Vagina (tissue), 2 donors: ENCODE results near the gene C3orf85.

Source experiments
- POLR2AphosphoS5 ChIP-seq, 2 donors: sonication (generic); formaldehyde crosslinking; IDR thresholded peaks; one replicate each; pipeline ENCODE4 v1.9.0; 2017; ENCODE audit warnings: antibody characterized with exemption in 2 of 2, mild to moderate bottlenecking in 2 of 2, low read depth in 1 of 2; ENCODE audit not compliant: insufficient read depth in 1 of 2
- TF ChIP-seq, protein P1 (sequence below), 3 experiments: fragments of 450-650 bp in 2 of 3; fragments of 200-600 bp in 1 of 3; sonication (generic) in 1 of 3; IDR thresholded peaks; one replicate each; pipeline ENCODE4 v1.5.1; 2017 to 2019; ENCODE audit warnings: antibody characterized with exemption in 3 of 3, mild to moderate bottlenecking in 2 of 3, moderate library complexity in 2 of 3

DNA sequence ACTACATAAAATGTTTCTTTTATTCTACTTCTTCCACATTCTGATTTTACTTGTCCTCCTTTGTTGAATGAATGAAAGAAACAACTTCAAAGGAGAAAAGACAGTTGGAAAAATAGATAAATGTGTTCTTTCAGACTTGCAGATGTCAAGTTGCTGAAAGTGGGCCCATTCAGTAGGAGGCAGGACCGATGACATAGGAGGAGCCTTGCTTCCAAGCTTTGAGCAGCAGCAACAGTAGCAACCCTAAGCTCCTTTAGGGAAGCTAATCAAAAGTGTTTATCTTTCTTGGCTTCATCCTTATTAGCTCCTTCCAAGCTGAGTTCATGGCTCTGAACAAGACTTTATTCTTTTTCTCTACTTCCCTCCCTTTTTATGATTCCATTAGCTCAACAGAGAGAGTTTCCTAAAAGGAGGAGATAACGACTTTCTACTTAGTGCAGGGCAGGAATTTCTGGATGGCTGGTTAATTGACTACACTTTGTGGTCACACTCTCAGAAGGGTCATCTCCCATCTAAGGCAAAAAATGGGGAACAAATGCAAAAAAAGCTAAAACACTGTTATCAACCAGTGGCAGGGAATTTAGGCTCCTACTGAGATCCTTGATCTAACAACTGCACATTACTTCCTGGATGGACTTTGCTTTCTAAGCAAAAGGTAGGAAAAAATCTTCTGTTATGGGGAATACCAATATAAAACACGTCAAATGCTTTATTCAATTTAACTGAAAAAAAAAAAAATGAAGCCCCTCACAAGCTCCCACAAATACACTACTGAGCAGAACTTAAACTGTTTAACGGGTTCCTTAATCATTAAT is 23.4 kb upstream of the C3orf85 start:
- no peak for TF ChIP-seq POLR2AphosphoS5 (IDR thresholded peaks at IDR 0.05; ENCODE audit: insufficient read depth in 1 of 2, low read depth in 1 of 2)
- TF ChIP-seq, protein P1, sequence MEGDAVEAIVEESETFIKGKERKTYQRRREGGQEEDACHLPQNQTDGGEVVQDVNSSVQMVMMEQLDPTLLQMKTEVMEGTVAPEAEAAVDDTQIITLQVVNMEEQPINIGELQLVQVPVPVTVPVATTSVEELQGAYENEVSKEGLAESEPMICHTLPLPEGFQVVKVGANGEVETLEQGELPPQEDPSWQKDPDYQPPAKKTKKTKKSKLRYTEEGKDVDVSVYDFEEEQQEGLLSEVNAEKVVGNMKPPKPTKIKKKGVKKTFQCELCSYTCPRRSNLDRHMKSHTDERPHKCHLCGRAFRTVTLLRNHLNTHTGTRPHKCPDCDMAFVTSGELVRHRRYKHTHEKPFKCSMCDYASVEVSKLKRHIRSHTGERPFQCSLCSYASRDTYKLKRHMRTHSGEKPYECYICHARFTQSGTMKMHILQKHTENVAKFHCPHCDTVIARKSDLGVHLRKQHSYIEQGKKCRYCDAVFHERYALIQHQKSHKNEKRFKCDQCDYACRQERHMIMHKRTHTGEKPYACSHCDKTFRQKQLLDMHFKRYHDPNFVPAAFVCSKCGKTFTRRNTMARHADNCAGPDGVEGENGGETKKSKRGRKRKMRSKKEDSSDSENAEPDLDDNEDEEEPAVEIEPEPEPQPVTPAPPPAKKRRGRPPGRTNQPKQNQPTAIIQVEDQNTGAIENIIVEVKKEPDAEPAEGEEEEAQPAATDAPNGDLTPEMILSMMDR (IDR thresholded peaks at IDR 0.05), result no peak
